ENCODE data around the gene ASCL5.

DNA sequence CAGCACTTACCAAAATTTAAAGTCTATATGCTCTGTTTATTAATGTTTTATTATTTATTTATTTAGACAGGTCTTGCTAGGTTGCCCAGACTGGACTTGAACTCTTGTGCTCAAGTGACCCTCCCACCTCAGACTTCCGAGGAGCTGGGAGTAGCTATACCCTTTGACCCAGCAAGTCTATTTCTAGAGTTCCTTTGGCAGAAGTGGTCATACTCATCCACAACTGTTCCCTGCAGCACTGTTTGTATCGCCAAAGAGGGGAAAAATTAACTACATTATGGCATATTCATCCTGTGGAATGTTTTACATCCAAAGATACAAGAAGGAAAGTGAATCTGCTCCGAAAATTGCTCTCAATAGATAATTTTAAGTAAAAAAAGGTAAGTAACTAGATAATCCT, 43.2 kb downstream of the ASCL5 start:
- TF ChIP-seq, protein P1, sequence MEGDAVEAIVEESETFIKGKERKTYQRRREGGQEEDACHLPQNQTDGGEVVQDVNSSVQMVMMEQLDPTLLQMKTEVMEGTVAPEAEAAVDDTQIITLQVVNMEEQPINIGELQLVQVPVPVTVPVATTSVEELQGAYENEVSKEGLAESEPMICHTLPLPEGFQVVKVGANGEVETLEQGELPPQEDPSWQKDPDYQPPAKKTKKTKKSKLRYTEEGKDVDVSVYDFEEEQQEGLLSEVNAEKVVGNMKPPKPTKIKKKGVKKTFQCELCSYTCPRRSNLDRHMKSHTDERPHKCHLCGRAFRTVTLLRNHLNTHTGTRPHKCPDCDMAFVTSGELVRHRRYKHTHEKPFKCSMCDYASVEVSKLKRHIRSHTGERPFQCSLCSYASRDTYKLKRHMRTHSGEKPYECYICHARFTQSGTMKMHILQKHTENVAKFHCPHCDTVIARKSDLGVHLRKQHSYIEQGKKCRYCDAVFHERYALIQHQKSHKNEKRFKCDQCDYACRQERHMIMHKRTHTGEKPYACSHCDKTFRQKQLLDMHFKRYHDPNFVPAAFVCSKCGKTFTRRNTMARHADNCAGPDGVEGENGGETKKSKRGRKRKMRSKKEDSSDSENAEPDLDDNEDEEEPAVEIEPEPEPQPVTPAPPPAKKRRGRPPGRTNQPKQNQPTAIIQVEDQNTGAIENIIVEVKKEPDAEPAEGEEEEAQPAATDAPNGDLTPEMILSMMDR (optimal IDR thresholded peaks at IDR 0.05 in 1 of 3, IDR thresholded peaks at IDR 0.05 in 1 of 3, conservative IDR thresholded peaks at IDR 0.05 in 1 of 3; ENCODE audit: extremely low read depth in 1 of 3, insufficient read depth in 2 of 3, low read length in 3 of 3), result no peak
- TF ChIP-seq EZH2 (IDR thresholded peaks at IDR 0.05; ENCODE audit: low read length), result no peak
